ENCODE data around the gene SAMD4A.

Gene SAMD4A

DNA sequence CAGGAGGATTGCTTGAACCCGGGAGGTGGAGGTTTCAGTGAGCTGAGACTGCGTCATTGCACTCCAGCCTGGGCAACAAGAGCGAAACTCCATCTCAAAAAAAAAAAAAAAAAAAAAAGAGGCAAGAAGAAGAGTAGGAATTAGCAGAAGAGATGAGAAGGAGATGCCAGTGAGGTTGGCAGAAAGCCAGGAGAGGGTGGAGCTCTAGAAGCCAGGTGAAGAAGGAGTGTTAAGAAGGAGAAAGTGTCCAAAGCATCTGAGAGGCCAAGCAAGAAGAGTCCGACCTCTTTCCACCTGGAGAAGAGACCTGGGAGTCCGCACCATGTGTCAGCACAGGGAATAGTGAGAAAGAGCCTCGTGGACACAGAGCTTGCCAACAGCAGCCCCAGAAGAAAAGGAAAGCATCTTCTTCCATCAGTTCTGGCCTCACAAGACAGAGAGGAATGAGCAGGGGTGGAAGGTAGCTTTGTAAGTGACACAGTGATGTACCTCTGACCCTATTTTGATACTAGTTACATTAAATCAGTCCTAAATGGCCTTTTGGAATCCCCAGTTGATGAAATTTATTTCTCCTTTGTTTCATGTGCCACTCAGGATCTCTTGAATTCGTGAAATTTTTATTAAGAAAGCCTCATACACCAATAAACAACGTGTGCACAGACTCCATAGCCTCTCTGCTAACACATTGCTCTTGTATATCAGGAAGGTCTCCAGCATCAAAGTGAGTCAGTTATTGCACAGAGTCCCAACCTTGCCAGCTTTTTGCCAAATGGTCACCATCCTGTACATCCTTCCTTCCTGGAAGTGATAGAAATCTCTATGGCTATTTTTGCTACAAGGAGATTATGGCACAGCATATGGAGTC lies 70.6 kb downstream of the SAMD4A start:
- Histone ChIP-seq H3K36me3 (ENCODE audit: insufficient read depth, low read length) (no peaks in the 10 kb centered on the region), H3K27ac (no peak overlapping the region), H3K4me3 (no peak overlapping the region), H3K9me3 (ENCODE audit: low read depth, low read length) (no peaks in the 10 kb centered on the region), H3K9ac (ENCODE audit: insufficient read length) (no peak overlapping the region)
- DNase-seq (ENCODE audit: low read depth, low spot score) = no peak
- no peak for TF ChIP-seq EZH2 (IDR thresholded peaks at IDR 0.05)
- no peak for TF ChIP-seq POLR2AphosphoS5 (IDR thresholded peaks at IDR 0.05; ENCODE audit: borderline replicate concordance, low read depth, low read length)
- no peak for TF ChIP-seq FOXP2 (optimal IDR thresholded peaks at IDR 0.05; ENCODE audit: control extremely low read depth, extremely low read length, insufficient read depth)

DNA sequence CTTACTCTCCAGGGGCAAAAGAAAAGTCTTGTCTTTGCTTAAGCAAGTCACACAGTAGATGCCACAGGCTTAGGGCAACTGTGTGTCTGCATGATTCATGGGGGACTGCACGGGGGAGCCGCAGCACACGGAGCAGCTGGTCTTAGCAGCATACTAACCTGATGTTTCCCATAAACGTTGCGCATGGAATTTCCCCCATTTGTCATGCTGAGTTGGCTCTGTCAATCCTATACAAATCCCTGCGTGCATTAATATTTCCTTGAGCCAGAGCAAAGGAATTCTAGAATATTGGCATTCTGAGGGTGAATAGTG lies 71.2 kb downstream of the SAMD4A start:
- TF ChIP-seq FOXP2 (optimal IDR thresholded peaks at IDR 0.05; ENCODE audit: control extremely low read depth, extremely low read length, insufficient read depth) (no peak), POLR2AphosphoS5 (IDR thresholded peaks at IDR 0.05; ENCODE audit: borderline replicate concordance, low read depth, low read length) (no peak), EZH2 (IDR thresholded peaks at IDR 0.05) (no peak)
- no peaks in the 10 kb centered on the region for H3K36me3 ChIP-seq (ENCODE audit: insufficient read depth, low read length)
- no peak for DNase-seq (ENCODE audit: low read depth, low spot score)
- no peaks in the 10 kb centered on the region for H3K9me3 ChIP-seq (ENCODE audit: low read depth, low read length)
- H3K9ac ChIP-seq (ENCODE audit: insufficient read length) = no peak overlapping the region
- no peak overlapping the region for H3K27ac ChIP-seq
- H3K4me3 ChIP-seq = no peak overlapping the region

DNA sequence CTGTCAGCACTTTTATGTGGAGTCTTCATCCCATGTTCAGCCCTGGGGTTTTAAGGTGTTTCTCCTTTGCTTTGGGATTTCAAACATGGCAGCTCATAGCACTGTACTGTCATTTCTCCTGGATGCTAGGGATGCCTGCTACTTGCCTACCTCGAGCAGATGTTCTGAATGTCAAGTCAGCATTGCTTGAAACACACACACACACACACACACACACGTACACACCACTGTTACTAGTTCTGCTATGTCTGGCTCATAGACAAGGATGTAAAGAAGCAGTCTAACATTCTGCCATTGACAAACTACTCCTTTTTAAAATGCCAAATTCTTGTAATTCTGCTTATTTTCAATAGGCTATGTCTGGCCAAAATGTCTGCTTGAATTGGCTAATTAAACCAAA lies 72.7 kb downstream of the SAMD4A start:
- DNase-seq (ENCODE audit: low read depth, low spot score) = no peak
- TF ChIP-seq EZH2 (IDR thresholded peaks at IDR 0.05) (no peak), FOXP2 (optimal IDR thresholded peaks at IDR 0.05; ENCODE audit: control extremely low read depth, extremely low read length, insufficient read depth) (no peak), POLR2AphosphoS5 (IDR thresholded peaks at IDR 0.05; ENCODE audit: borderline replicate concordance, low read depth, low read length) (no peak)
- H3K27ac ChIP-seq = no peak overlapping the region
- H3K9me3 ChIP-seq (ENCODE audit: low read depth, low read length) = no peaks in the 10 kb centered on the region
- H3K36me3 ChIP-seq (ENCODE audit: insufficient read depth, low read length) = no peaks in the 10 kb centered on the region
- no peak overlapping the region for H3K4me3 ChIP-seq
- no peak overlapping the region for H3K9ac ChIP-seq (ENCODE audit: insufficient read length)

DNA sequence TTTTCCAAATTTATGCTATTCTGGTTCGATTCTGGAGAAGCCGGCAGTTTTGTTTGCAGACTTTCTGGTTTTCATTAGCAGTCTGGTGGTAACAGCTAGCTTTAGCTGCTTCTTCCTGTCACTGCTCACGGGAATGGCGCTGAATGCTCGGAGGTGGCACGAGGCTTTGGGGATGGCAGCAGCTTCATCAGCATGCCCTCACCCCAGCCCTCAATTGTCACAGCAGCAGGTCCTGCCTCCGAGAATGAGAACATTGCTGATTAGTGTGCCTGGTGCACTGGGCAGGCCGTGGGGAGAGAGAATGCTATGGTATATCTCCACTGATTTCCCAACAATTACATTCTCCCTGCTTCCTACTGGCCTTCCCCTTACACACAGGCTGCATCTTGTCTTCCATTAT lies 73.6 kb downstream of the SAMD4A start:
- Histone ChIP-seq H3K4me3 (no peak overlapping the region), H3K36me3 (ENCODE audit: insufficient read depth, low read length) (no peaks in the 10 kb centered on the region), H3K27ac (0 out of 2 replicates have a peak overlapping the region, but pooled peaks have one; percentile 12), H3K9me3 (ENCODE audit: low read depth, low read length) (no peaks in the 10 kb centered on the region), H3K9ac (ENCODE audit: insufficient read length) (no peak overlapping the region)
- no peak for DNase-seq (ENCODE audit: low read depth, low spot score)
- TF ChIP-seq EZH2 (IDR thresholded peaks at IDR 0.05) (no peak), FOXP2 (optimal IDR thresholded peaks at IDR 0.05; ENCODE audit: control extremely low read depth, extremely low read length, insufficient read depth) (no peak), POLR2AphosphoS5 (IDR thresholded peaks at IDR 0.05; ENCODE audit: borderline replicate concordance, low read depth, low read length) (no peak)

DNA sequence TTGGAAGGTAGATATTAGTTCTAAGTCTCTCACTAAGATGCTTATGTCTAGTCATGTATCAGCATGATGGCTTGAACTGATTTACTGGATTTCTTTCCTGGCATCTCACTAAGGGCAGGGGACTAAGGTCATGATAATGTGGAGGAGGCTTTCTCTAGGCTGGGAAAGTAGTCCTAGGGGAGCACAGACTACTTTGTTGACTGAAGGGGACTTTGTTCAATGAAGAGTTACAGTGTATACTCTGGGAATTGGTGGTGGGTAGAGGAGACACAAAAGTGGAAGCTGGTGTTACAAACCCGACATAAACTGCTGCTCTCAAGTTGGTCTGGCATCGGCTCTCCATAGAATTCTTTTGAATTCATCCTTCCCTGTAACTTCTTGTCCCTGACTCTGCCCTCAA lies 75.2 kb downstream of the SAMD4A start:
- TF ChIP-seq EZH2 (IDR thresholded peaks at IDR 0.05) = no peak
- TF ChIP-seq POLR2AphosphoS5 (IDR thresholded peaks at IDR 0.05; ENCODE audit: borderline replicate concordance, low read depth, low read length) = no peak
- TF ChIP-seq FOXP2 (optimal IDR thresholded peaks at IDR 0.05; ENCODE audit: control extremely low read depth, extremely low read length, insufficient read depth) = no peak
- no peak overlapping the region for H3K27ac ChIP-seq
- no peak overlapping the region for H3K9ac ChIP-seq (ENCODE audit: insufficient read length)
- DNase-seq (ENCODE audit: low read depth, low spot score) = no peak
- H3K4me3 ChIP-seq = no peak overlapping the region
- no peaks in the 10 kb centered on the region for H3K36me3 ChIP-seq (ENCODE audit: insufficient read depth, low read length)
- H3K9me3 ChIP-seq (ENCODE audit: low read depth, low read length) = no peaks in the 10 kb centered on the region

DNA sequence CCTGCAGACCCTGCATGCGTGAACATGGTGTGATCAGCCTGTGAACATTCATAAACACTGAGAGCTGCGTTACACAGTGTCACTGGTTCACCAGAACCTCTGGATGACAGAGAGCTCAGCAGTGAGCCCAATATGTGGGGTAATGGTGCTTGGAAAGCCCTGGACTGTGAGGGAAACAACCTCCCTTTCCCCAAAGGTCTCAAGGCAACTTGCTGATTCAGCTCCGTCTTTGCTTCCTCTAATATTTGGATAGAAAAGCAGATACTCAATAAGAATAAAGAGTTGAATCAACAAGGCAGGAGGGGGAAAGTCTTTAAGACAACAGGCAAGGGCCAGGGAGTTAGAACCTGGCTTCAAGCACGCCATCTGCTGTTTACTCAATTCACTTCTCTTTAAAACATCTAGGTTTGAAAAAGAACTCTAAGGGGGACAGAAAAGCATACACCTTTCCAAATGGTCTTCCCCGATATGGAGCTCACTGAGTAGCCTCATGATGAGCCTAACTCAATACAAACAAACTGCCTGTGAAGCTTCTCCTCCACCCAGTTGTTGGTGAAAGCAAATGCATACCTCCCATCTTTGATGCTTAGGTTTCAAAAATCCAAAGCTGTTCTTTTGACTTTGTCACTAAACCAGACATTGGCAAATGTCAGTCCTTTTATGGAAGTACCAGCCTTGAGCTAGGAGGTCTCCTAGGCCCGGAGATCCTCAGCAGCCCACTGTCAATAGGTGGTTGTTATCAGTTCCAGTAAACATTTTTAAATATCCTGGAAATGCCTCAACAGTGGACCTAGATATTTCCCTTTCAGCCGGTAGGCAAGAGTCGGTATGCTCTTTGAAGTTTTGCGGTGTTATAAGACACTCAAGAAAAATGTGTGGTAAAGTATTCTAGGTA lies 76.1 kb downstream of the SAMD4A start:
- Histone ChIP-seq H3K27ac (no peak overlapping the region), H3K4me3 (no peak overlapping the region), H3K36me3 (ENCODE audit: insufficient read depth, low read length) (no peaks in the 10 kb centered on the region), H3K9me3 (ENCODE audit: low read depth, low read length) (no peaks in the 10 kb centered on the region), H3K9ac (ENCODE audit: insufficient read length) (no peak overlapping the region)
- no peak for TF ChIP-seq POLR2AphosphoS5 (IDR thresholded peaks at IDR 0.05; ENCODE audit: borderline replicate concordance, low read depth, low read length)
- no peak for TF ChIP-seq FOXP2 (optimal IDR thresholded peaks at IDR 0.05; ENCODE audit: control extremely low read depth, extremely low read length, insufficient read depth)
- TF ChIP-seq EZH2 (IDR thresholded peaks at IDR 0.05) = no peak
- DNase-seq (ENCODE audit: low read depth, low spot score) = no peak

DNA sequence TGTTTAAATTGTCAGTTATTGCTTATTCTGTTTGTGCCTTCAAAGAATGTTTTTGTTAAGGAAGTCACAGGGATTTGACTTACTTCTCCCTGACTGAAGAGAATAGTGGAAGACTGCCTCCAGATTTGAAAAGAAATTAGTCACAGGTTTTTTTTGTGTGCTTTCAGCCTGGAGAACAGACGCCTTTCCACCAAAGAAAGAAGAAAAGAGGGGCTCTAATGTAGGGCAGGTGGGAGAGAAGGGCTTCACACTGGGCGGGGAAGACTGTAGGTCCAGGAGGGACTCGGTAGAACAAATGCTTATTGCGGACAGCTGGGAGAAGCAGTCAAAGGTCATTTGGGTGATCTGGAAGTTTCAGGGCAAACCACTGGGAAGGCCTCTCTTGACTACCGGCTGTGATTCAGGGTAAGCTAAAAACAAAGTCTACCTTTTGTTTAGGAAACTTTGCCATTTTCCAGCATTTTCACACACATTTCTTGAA lies 76.8 kb downstream of the SAMD4A start:
- no peak overlapping the region for H3K27ac ChIP-seq
- H3K36me3 ChIP-seq (ENCODE audit: insufficient read depth, low read length) = no peaks in the 10 kb centered on the region
- no peaks in the 10 kb centered on the region for H3K9me3 ChIP-seq (ENCODE audit: low read depth, low read length)
- no peak overlapping the region for H3K4me3 ChIP-seq
- no peak for TF ChIP-seq EZH2 (IDR thresholded peaks at IDR 0.05)
- no peak for TF ChIP-seq POLR2AphosphoS5 (IDR thresholded peaks at IDR 0.05; ENCODE audit: borderline replicate concordance, low read depth, low read length)
- TF ChIP-seq FOXP2 (optimal IDR thresholded peaks at IDR 0.05; ENCODE audit: control extremely low read depth, extremely low read length, insufficient read depth) = no peak
- H3K9ac ChIP-seq (ENCODE audit: insufficient read length) = no peak overlapping the region
- no peak for DNase-seq (ENCODE audit: low read depth, low spot score)

DNA sequence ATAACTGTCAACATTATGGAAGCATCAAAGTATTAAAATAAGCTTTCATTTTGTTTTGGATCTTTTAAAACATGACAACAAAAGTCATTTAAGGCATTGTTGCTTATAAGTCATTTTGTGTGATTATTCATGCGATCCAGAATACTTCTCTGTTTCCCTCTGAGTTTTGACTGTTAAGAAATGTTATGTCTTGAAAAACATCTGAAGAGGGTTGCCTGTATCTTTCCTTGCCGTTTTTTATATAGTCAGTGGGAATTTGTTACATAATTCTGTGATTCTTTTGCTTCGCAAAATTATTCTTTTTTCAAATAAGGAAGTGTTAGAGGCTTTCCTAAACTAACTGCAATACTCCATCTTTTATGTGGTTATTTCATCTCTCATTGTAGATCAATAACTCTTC lies 78.7 kb downstream of the SAMD4A start:
- Histone ChIP-seq H3K27ac (peak overlapping the region; percentile 70; the same call in 1 of the 2 replicates), H3K36me3 (ENCODE audit: insufficient read depth, low read length) (no peaks in the 10 kb centered on the region)
- TF ChIP-seq POLR2AphosphoS5 (IDR thresholded peaks at IDR 0.05; ENCODE audit: borderline replicate concordance, low read depth, low read length) = no peak
- TF ChIP-seq EZH2 (IDR thresholded peaks at IDR 0.05) = no peak
- TF ChIP-seq FOXP2 (optimal IDR thresholded peaks at IDR 0.05; ENCODE audit: control extremely low read depth, extremely low read length, insufficient read depth) = no peak

More for the DNA sequence above, 78.7 kb downstream of the SAMD4A start:
- no peaks in the 10 kb centered on the region for H3K9me3 ChIP-seq (ENCODE audit: low read depth, low read length)
- no peak overlapping the region for H3K9ac ChIP-seq (ENCODE audit: insufficient read length)
- no peak for DNase-seq (ENCODE audit: low read depth, low spot score)
- H3K4me3 ChIP-seq = no peak overlapping the region
